H1 (cell line): Measurements from ENCODE around the gene TTBK2. TPM values are rescaled to one million over a fixed set of nuclear protein-coding genes. Genes with fewer than 3 reads are reported as not detected.

Source experiments
- CTCF ChIA-PET: fragments of 300-600 bp; sonication (Branson Sonifier 250); formaldehyde crosslinking; loops from one replicate; lab custom pipeline; 2021; ENCODE audit not compliant: partially characterized antibody; lab: Charles Lee
- POLR2A ChIA-PET: fragments of 300-600 bp; sonication (Branson Sonifier 250); formaldehyde crosslinking; loops from one replicate; lab custom pipeline; 2021; ENCODE audit warnings: inconsistent platforms; ENCODE audit not compliant: partially characterized antibody; lab: Charles Lee
- DNase-seq, 2 experiments: peaks; one replicate each; pipeline versions ENCODE4 v3.0.0 to v3.0.0-alpha.2; 2010 to 2022; ENCODE audit warnings: low spot score in 2 of 2, low read depth in 1 of 2, mixed read lengths in 1 of 2
- FAIRE-seq: peaks from 2 replicates; lab custom pipeline; 2011; peaks lifted over from hg19 to GRCh38; lab: Jason Lieb, UNC
- H2AFZ ChIP-seq: 2 replicates; pipeline ENCODE4 v1.8.1; 2012; ENCODE audit warnings: low read length, inconsistent platforms
- H2AK5ac ChIP-seq: 2 replicates; pipeline ENCODE4 v1.6.1; 2013; ENCODE audit warnings: low read depth, low read length
- H2BK120ac ChIP-seq: replicated peaks from 2 replicates; pipeline ENCODE3; 2013; ENCODE audit warnings: low read depth, low read length, inconsistent platforms
- H2BK12ac ChIP-seq: 2 replicates; pipeline ENCODE4 v1.6.1; 2013; ENCODE audit warnings: low read depth, low read length
- H2BK15ac ChIP-seq: 2 replicates; pipeline ENCODE4 v1.6.1; 2013; ENCODE audit warnings: low read length
- H2BK20ac ChIP-seq: 2 replicates; pipeline ENCODE4 v1.6.1; 2013; ENCODE audit warnings: low read length
- H2BK5ac ChIP-seq: 2 replicates; pipeline ENCODE4 v1.6.1; 2013; ENCODE audit warnings: low read depth, low read length
- H3K14ac ChIP-seq: 2 replicates; pipeline ENCODE4 v1.6.1; 2013; ENCODE audit warnings: inconsistent platforms; ENCODE audit not compliant: insufficient read length
- H3K18ac ChIP-seq: 2 replicates; pipeline ENCODE4 v1.6.1; 2013; ENCODE audit warnings: low read length; ENCODE audit errors: extremely low read depth
- H3K23ac ChIP-seq: 2 replicates; pipeline ENCODE4 v1.6.1; 2013; ENCODE audit warnings: inconsistent platforms; ENCODE audit not compliant: insufficient read length
- H3K23me2 ChIP-seq: 2 replicates; pipeline ENCODE4 v1.6.1; 2013; ENCODE audit warnings: low read depth, low read length
- H3K27ac ChIP-seq: 2 replicates; pipeline ENCODE4 v1.6.1; 2011; ENCODE audit warnings: low read depth, low read length, inconsistent platforms
- H3K27me3 ChIP-seq, 4 experiments: replicated peaks in 1 of 4; 1 replicate in 1 of 4; 2 replicates in 3 of 4; pipeline versions ENCODE4 v1.6.1 to v1.8.1; 2011 to 2013; ENCODE audit warnings: low read length in 3 of 4, mild to moderate bottlenecking in 3 of 4, inconsistent platforms in 2 of 4, mixed read lengths in 2 of 4, moderate library complexity in 1 of 4; ENCODE audit not compliant: control insufficient read depth in 3 of 4, insufficient read depth in 3 of 4; ENCODE audit errors: extremely low read depth in 1 of 4
- H3K36me3 ChIP-seq, 4 experiments: 2 replicates each; pipeline versions ENCODE4 v1.6.1 to v1.8.1; 2011 to 2013; ENCODE audit warnings: mild to moderate bottlenecking in 4 of 4, low read length in 3 of 4, moderate library complexity in 2 of 4, control low read depth in 1 of 4, inconsistent platforms in 1 of 4; ENCODE audit not compliant: insufficient read depth in 4 of 4, control insufficient read depth in 2 of 4
- H3K4ac ChIP-seq: replicated peaks from 2 replicates; pipeline ENCODE3; 2013; ENCODE audit warnings: low read length, low read depth, mixed read lengths, inconsistent platforms; ENCODE audit not compliant: insufficient read length
- H3K4me1 ChIP-seq, 4 experiments: replicated peaks in 1 of 4; 1 replicate in 1 of 4; 2 replicates in 3 of 4; pipeline versions ENCODE4 v1.6.1 to v1.8.1; 2011 to 2013; ENCODE audit warnings: low read length in 3 of 4, inconsistent platforms in 2 of 4, mixed read lengths in 1 of 4; ENCODE audit not compliant: insufficient read depth in 4 of 4, control insufficient read depth in 3 of 4
- H3K4me2 ChIP-seq, 2 experiments: 2 replicates each; pipeline versions ENCODE4 v1.6.1 to v1.8.1; 2011 to 2013; ENCODE audit warnings: low read depth in 2 of 2, low read length in 2 of 2, control low read depth in 1 of 2, inconsistent platforms in 1 of 2, mild to moderate bottlenecking in 1 of 2; ENCODE audit not compliant: insufficient read depth in 1 of 2
- H3K4me3 ChIP-seq, 4 experiments: fragments of 200-600, 300-600 bp in 1 of 4; sonication (generic), shearing (Covaris generic), sonication (Bioruptor Twin) in 1 of 4; 2 replicates each; pipeline versions ENCODE4 v1.5.1 to v1.8.1; 2011 to 2016; ENCODE audit warnings: low read length in 4 of 4, low read depth in 3 of 4, control low read depth in 2 of 4, inconsistent platforms in 2 of 4, mild to moderate bottlenecking in 2 of 4, mixed read lengths in 1 of 4, moderate library complexity in 1 of 4; ENCODE audit not compliant: insufficient read depth in 2 of 4; ENCODE audit errors: extremely low read depth in 1 of 4
- H3K56ac ChIP-seq: replicated peaks from 2 replicates; pipeline ENCODE3; 2013; ENCODE audit warnings: low read depth, mild to moderate bottlenecking, mixed read lengths, low read length, inconsistent platforms; ENCODE audit not compliant: insufficient read length
- H3K79me1 ChIP-seq: 2 replicates; pipeline ENCODE4 v1.6.1; 2013; ENCODE audit warnings: low read depth, low read length, control low read depth
- H3K79me2 ChIP-seq, 2 experiments: 2 replicates each; pipeline versions ENCODE4 v1.6.1 to v1.8.1; 2012 to 2013; ENCODE audit warnings: low read length in 2 of 2, mild to moderate bottlenecking in 2 of 2, inconsistent platforms in 1 of 2; ENCODE audit not compliant: insufficient read depth in 2 of 2, control insufficient read depth in 1 of 2
- H3K9ac ChIP-seq, 4 experiments: replicated peaks in 1 of 4; 1 replicate in 1 of 4; 2 replicates in 3 of 4; pipeline versions ENCODE4 v1.6.1 to v1.8.1; 2011 to 2013; ENCODE audit warnings: low read depth in 3 of 4, low read length in 3 of 4, control low read depth in 2 of 4, mild to moderate bottlenecking in 2 of 4, moderate library complexity in 2 of 4, inconsistent platforms in 1 of 4; ENCODE audit errors: extremely low read depth in 1 of 4
- H3K9me3 ChIP-seq, 2 experiments: 2 replicates each; pipeline versions ENCODE4 v1.6.1 to v1.8.1; 2012 to 2013; ENCODE audit warnings: mild to moderate bottlenecking in 2 of 2, moderate library complexity in 2 of 2, control low read depth in 1 of 2, inconsistent platforms in 1 of 2, low read depth in 1 of 2, low read length in 1 of 2, mixed read lengths in 1 of 2; ENCODE audit not compliant: insufficient read depth in 2 of 2
- H4K20me1 ChIP-seq, 2 experiments: replicated peaks in 1 of 2; 2 replicates each; pipeline versions ENCODE3 to v1.8.1; 2011 to 2013; ENCODE audit warnings: inconsistent platforms in 2 of 2, low read length in 2 of 2, mild to moderate bottlenecking in 1 of 2; ENCODE audit not compliant: insufficient read depth in 2 of 2, control insufficient read depth in 1 of 2
- H4K5ac ChIP-seq: 2 replicates; pipeline ENCODE4 v1.6.1; 2013; ENCODE audit warnings: low read length, low read depth, mixed read lengths, inconsistent platforms; ENCODE audit not compliant: insufficient read length
- H4K8ac ChIP-seq: 2 replicates; pipeline ENCODE4 v1.8.0; 2013; ENCODE audit warnings: mild to moderate bottlenecking, moderate library complexity, low read length, inconsistent platforms; ENCODE audit not compliant: insufficient read depth; ENCODE audit errors: extremely low read depth
- H4K91ac ChIP-seq: replicated peaks from 2 replicates; pipeline ENCODE3; 2013; ENCODE audit warnings: low read length, mixed read lengths, inconsistent platforms; ENCODE audit not compliant: insufficient read length
- CEBPB ChIP-seq: IDR thresholded peaks from 2 replicates; pipeline ENCODE4 v1.6.1; 2012; ENCODE audit warnings: low read depth, low read length
- EP300 ChIP-seq, 2 experiments: IDR thresholded peaks; 1 replicate in 1 of 2; 2 replicates in 1 of 2; pipeline ENCODE4 v1.6.1; 2011 to 2012; ENCODE audit warnings: low read depth in 2 of 2, low read length in 2 of 2, mild to moderate bottlenecking in 2 of 2, borderline replicate concordance in 1 of 2, inconsistent platforms in 1 of 2, moderate library complexity in 1 of 2
- FOSL1 ChIP-seq: IDR thresholded peaks from 2 replicates; pipeline ENCODE4 v1.6.1; 2011; ENCODE audit warnings: mild to moderate bottlenecking, low read depth, low read length, moderate library complexity; ENCODE audit not compliant: insufficient read depth
- NRF1 ChIP-seq: IDR thresholded peaks from 2 replicates; pipeline ENCODE4 v1.6.1; 2011; ENCODE audit warnings: mild to moderate bottlenecking, low read depth, low read length, improper control_type of control experiment
- POLR2AphosphoS5 ChIP-seq: IDR thresholded peaks from 2 replicates; pipeline ENCODE4 v1.6.1; 2011; ENCODE audit warnings: low read depth, low read length
- RNF2 ChIP-seq: fragments of 200-900, 300-1000 bp; sonication (generic); IDR thresholded peaks from 2 replicates; pipeline ENCODE4 v1.7.1; 2016; ENCODE audit warnings: borderline replicate concordance, low read depth, mild to moderate bottlenecking, antibody characterized with exemption, low read length; ENCODE audit not compliant: poor library complexity, severe bottlenecking; ENCODE audit errors: missing control alignments
- SIN3A ChIP-seq, 2 experiments: IDR thresholded peaks in 1 of 2; conservative IDR thresholded peaks in 1 of 2; 2 replicates each; pipeline ENCODE4 v1.6.1; 2011 to 2012; ENCODE audit warnings: low read length in 2 of 2, improper control_type of control experiment in 1 of 2, low read depth in 1 of 2, mild to moderate bottlenecking in 1 of 2
- SIRT6 ChIP-seq: IDR thresholded peaks from one replicate; pipeline ENCODE4 v1.7.1; 2012; ENCODE audit warnings: low read length, inconsistent platforms
- SP2 ChIP-seq: IDR thresholded peaks from 2 replicates; pipeline ENCODE4 v1.6.1; 2012; ENCODE audit warnings: mild to moderate bottlenecking, low read length, inconsistent platforms
- SRF ChIP-seq: IDR thresholded peaks from 2 replicates; pipeline ENCODE4 v1.6.1; 2011; ENCODE audit warnings: mild to moderate bottlenecking, low read depth, low read length, moderate library complexity
- YY1 ChIP-seq: IDR thresholded peaks from 2 replicates; pipeline ENCODE4 v1.6.1; 2011; ENCODE audit warnings: low read depth, mild to moderate bottlenecking, low read length
- WGBS, 2 experiments: shearing (Covaris generic) in 1 of 2; methylation state at CpG; one replicate each; pipeline versions ENCODE4 v1.1.6 to v1.1.7; 2013 to 2015; ENCODE audit warnings: low lambda C conversion rate in 2 of 2, mixed read lengths in 2 of 2, inconsistent platforms in 1 of 2, low coverage in 1 of 2, missing lambda C conversion rate in 1 of 2; ENCODE audit not compliant: insufficient replicate concordance in 2 of 2, insufficient coverage in 1 of 2, insufficient read length in 1 of 2; ENCODE audit errors: extremely low coverage in 1 of 2, missing lambda C conversion rate in 1 of 2; 5-methylcytosine and 5-hydroxymethylcytosine counted together
- polyA plus RNA-seq, 7 experiments: library from polyadenylated mRNA; depleted of rRNA in 3 of 7; stranded (reverse) in 5 of 7; unstranded in 2 of 7; fragments of >200 nt in 5 of 7; fragments of 200-250 nt in 2 of 7; gene quantifications; 1 replicate in 5 of 7; 2 replicates in 1 of 7; 4 replicates in 1 of 7; pipeline versions ENCODE4 v1.2.1 to v1.2.3, GENCODE V29; 2011 to 2013; ENCODE audit warnings: missing spikeins in 2 of 7, mixed read lengths in 2 of 7
- total RNA-seq: library from RNA; stranded (reverse); fragmentation: NEBNext Ultra II Directional; extraction: Animal tissue kit (Norgen Biotek cat#: 25700); gene quantifications from 2 replicates; pipeline ENCODE4 v1.2.1, GENCODE V29; 2021
- TF ChIP-seq, protein P1 (sequence below): IDR thresholded peaks from 2 replicates; pipeline ENCODE4 v1.6.1; 2012; ENCODE audit warnings: inconsistent platforms
- TF ChIP-seq, protein P2 (sequence below): IDR thresholded peaks from 2 replicates; pipeline ENCODE4 v1.6.1; 2011; ENCODE audit warnings: low read length, improper control_type of control experiment

The TTBK2 gene
- total and polyA plus RNA-seq, 2 of the 8 experiments (the other 6 are each of a cell fraction or from before 2014, with no cell fraction given), result 2.7 to 18.2 TPM

DNA sequence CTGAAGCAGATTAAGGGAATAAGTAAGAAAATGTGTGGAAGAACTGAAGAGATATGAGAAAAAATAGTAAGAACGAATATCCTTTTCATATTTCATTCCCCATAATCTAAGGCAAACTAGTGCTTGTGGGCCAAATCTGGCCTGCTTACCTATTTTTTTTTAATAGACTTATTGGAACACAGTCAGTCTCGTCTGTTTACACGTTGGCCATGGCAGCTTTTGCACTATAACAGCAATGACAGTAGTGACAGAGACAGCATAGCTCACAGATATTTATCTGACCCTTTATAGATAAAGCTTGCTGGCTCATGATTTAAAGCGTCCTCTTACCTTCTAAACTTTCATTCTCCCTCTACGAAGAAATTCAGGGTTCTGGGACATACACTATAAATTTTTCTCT, 133.6 kb downstream of the TTBK2 start:
- no peak overlapping the region for H4K91ac ChIP-seq
- H3K27me3 ChIP-seq, result peaks cover 0 to 1% (median 0%) of the 10 kb centered on the region in 4 experiments; a peak in 1 of 7 replicates
- H2BK5ac ChIP-seq, result no peak overlapping the region
- H2BK20ac ChIP-seq, result no peak overlapping the region
- H2BK15ac ChIP-seq, result no peak overlapping the region
- no peak overlapping the region for H4K8ac ChIP-seq
- POLR2A ChIA-PET, result no interaction called here
- no peaks in the 10 kb centered on the region for H3K36me3 ChIP-seq
- H2BK120ac ChIP-seq, result no peak overlapping the region
- no peaks in the 10 kb centered on the region for H3K4me1 ChIP-seq
- DNase-seq (no peak), FAIRE-seq (no peak)
- no peak overlapping the region for H2AK5ac ChIP-seq
- H3K23me2 ChIP-seq, result no peaks in the 10 kb centered on the region
- no peaks in the 10 kb centered on the region for H4K20me1 ChIP-seq
- no peak overlapping the region for H3K23ac ChIP-seq
- H4K5ac ChIP-seq, result no peak overlapping the region
- no peaks in the 10 kb centered on the region for H3K9me3 ChIP-seq
- no peak overlapping the region for H3K56ac ChIP-seq
- H3K4me2 ChIP-seq, result no peak overlapping the region
- H2BK12ac ChIP-seq, result no peak overlapping the region
- H2AFZ ChIP-seq, result no peak overlapping the region
- 84% methylated on average over 5 of the region's 5 CpGs; no CpG with 5 or more reads in 1 of the 2 experiments for WGBS, 2 experiments
- H3K18ac ChIP-seq, result no peak overlapping the region
- CTCF ChIA-PET, result no interaction called here
- no peaks in the 10 kb centered on the region for H3K79me2 ChIP-seq
- no peak overlapping the region for H3K4ac ChIP-seq
- H3K14ac ChIP-seq, result no peak overlapping the region
- H3K79me1 ChIP-seq, result no peaks in the 10 kb centered on the region
- H3K9ac ChIP-seq, result no peak overlapping the region
- no peak overlapping the region for H3K4me3 ChIP-seq
- no peak overlapping the region for H3K27ac ChIP-seq
- no peak for TF ChIP-seq FOSL1
- TF ChIP-seq SRF, result no peak
- TF ChIP-seq SP2, result no peak
- TF ChIP-seq SIRT6, result no peak
- no peak for TF ChIP-seq NRF1
- no peak for TF ChIP-seq YY1
- no peak for TF ChIP-seq POLR2AphosphoS5
- no peak for TF ChIP-seq RNF2
- TF ChIP-seq, protein P1, sequence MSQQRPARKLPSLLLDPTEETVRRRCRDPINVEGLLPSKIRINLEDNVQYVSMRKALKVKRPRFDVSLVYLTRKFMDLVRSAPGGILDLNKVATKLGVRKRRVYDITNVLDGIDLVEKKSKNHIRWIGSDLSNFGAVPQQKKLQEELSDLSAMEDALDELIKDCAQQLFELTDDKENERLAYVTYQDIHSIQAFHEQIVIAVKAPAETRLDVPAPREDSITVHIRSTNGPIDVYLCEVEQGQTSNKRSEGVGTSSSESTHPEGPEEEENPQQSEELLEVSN, result no peak
- TF ChIP-seq EP300 (IDR thresholded peaks at IDR 0.05; ENCODE audit: borderline replicate concordance in 1 of 2, low read depth in 2 of 2, low read length in 2 of 2), result no peak
- no peak for TF ChIP-seq CEBPB
- TF ChIP-seq, protein P2, sequence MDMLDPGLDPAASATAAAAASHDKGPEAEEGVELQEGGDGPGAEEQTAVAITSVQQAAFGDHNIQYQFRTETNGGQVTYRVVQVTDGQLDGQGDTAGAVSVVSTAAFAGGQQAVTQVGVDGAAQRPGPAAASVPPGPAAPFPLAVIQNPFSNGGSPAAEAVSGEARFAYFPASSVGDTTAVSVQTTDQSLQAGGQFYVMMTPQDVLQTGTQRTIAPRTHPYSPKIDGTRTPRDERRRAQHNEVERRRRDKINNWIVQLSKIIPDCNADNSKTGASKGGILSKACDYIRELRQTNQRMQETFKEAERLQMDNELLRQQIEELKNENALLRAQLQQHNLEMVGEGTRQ, result no peak
- no peak for TF ChIP-seq SIN3A (conservative IDR thresholded peaks at IDR 0.05 in 1 of 2, IDR thresholded peaks at IDR 0.05 in 1 of 2; ENCODE audit: low read depth in 1 of 2, low read length in 2 of 2)
